KG1 (cell line): ENCODE data around the gene ROR1.

ENCODE experiments used
- DNase-seq: peaks from one replicate; lab custom pipeline; 2025; lab: John Stamatoyannopoulos, UW

ROR1 gene

GRCh38 chr1:64139877-64140276 is 366.1 kb downstream of the ROR1 start:
- DNase-seq: no peak

GRCh38 chr1:64140596-64140995 is 366.8 kb downstream of the ROR1 start:
- no peak for DNase-seq

- no peak for DNase-seq
Observed at GRCh38 chr1:64147045-64147724, 373.4 kb downstream of the ROR1 start.

GRCh38 chr1:64147759-64148158 is 373.9 kb downstream of the ROR1 start:
- no peak for DNase-seq

GRCh38 chr1:64150266-64150665 is 376.4 kb downstream of the ROR1 start:
- no peak for DNase-seq

GRCh38 chr1:64150729-64151230 is 377.0 kb downstream of the ROR1 start:
- no peak for DNase-seq

GRCh38 chr1:64155278-64155677 is 381.5 kb downstream of the ROR1 start:
- no peak for DNase-seq

GRCh38 chr1:64161357-64161941 is 387.6 kb downstream of the ROR1 start:
- DNase-seq: no peak

- DNase-seq: no peak
Observed at GRCh38 chr1:64162151-64162550, 388.3 kb downstream of the ROR1 start.

- DNase-seq: no peak
Observed at GRCh38 chr1:64162804-64163203, 389.0 kb downstream of the ROR1 start.

- DNase-seq: no peak
Observed at GRCh38 chr1:64163431-64163830, 389.6 kb downstream of the ROR1 start.

GRCh38 chr1:64163970-64164369 is 390.2 kb downstream of the ROR1 start:
- no peak for DNase-seq

GRCh38 chr1:64166629-64167028 is 392.8 kb downstream of the ROR1 start:
- no peak for DNase-seq

GRCh38 chr1:64167176-64167575 is 393.4 kb downstream of the ROR1 start:
- no peak for DNase-seq

GRCh38 chr1:64171246-64171645 is 397.4 kb downstream of the ROR1 start:
- no peak for DNase-seq

GRCh38 chr1:64171797-64172281 is 398.0 kb downstream of the ROR1 start:
- DNase-seq: peak; percentile 20

GRCh38 chr1:64172458-64172983 is 398.7 kb downstream of the ROR1 start:
- no peak for DNase-seq

GRCh38 chr1:64173336-64173940 is 399.6 kb downstream of the ROR1 start:
- DNase-seq: no peak

- DNase-seq: no peak
Observed at GRCh38 chr1:64175639-64176038, 401.8 kb downstream of the ROR1 start.

- DNase-seq: no peak
Observed at GRCh38 chr1:64176659-64177058, 402.8 kb downstream of the ROR1 start.

GRCh38 chr1:64179588-64179987 is 405.8 kb downstream of the ROR1 start:
- no peak for DNase-seq

- no peak for DNase-seq
Observed at GRCh38 chr1:64182207-64182606, 408.4 kb downstream of the ROR1 start.

GRCh38 chr1:64183395-64184002 is 409.7 kb downstream of the ROR1 start:
- no peak for DNase-seq
